HCT116 (cell line): ENCODE measurements around the gene ACRBP. TPM values are rescaled to one million over a fixed set of nuclear protein-coding genes. Genes with fewer than 3 reads are reported as not detected.

ENCODE experiments used
- ATAC-seq: fragments of 200-7000 bp; cut with Tn5 transposase; 2 replicates; pipeline ENCODE4 v1.9.1; 2020; ENCODE audit warnings: mild to moderate bottlenecking, moderate library complexity
- BruUV-seq: library from RNA; stranded (reverse); fragments of 400-500 nt; replicated peaks from 2 replicates; lab custom pipeline; 2021; lab: Mats Ljungman, UMichigan
- CTCF ChIA-PET: fragments of 300-600 bp; sonication (Branson Sonifier 250); formaldehyde crosslinking; loops from one replicate; lab custom pipeline; 2021; ENCODE audit warnings: antibody characterized with exemption; lab: Charles Lee
- POLR2A ChIA-PET: fragments of 300-600, 350-600 bp; sonication (Branson Sonifier 250); formaldehyde crosslinking; loops from one replicate; lab custom pipeline; 2021; ENCODE audit warnings: antibody characterized with exemption; lab: Charles Lee
- RAD21 ChIA-PET, 2 experiments: fragments of 300-600 bp; sonication (Branson Sonifier 250); formaldehyde crosslinking; loops; one replicate each; lab custom pipeline; 2023; ENCODE audit warnings: low total read pairs in 2 of 2; ENCODE audit not compliant: uncharacterized antibody in 2 of 2, unreplicated experiment in 2 of 2, low non-redundant PET in 1 of 2; lab: Charles Lee
- DNase-seq: peaks from one replicate; pipeline ENCODE4 v3.0.0-alpha.2; 2010; ENCODE audit warnings: low read depth, low spot score
- H2AFZ ChIP-seq: fragments of 200-600 bp; shearing (Covaris generic), sonication (generic); 2 replicates; pipeline ENCODE4 v1.6.1; 2017; ENCODE audit warnings: low read depth, mixed run types, mixed read lengths, antibody characterized with exemption, low read length; ENCODE audit not compliant: poor library complexity, severe bottlenecking
- H3K27ac ChIP-seq: 2 replicates; pipeline ENCODE4 v1.5.1; 2012; ENCODE audit warnings: low read depth, low read length
- H3K27me3 ChIP-seq: fragments of 200-600 bp; sonication (generic); 2 replicates; pipeline ENCODE4 v1.6.1; 2016; ENCODE audit warnings: mixed run types, low read length, mixed read lengths; ENCODE audit not compliant: insufficient read depth
- H3K36me3 ChIP-seq, 2 experiments: fragments of 200-500 bp in 1 of 2; fragments of 200-600 bp in 1 of 2; sonication (Bioruptor generic) in 1 of 2; sonication (generic) in 1 of 2; 2 replicates each; pipeline versions ENCODE4 v1.5.1 to v1.6.1; 2014 to 2016; ENCODE audit warnings: low read length in 2 of 2, inconsistent platforms in 1 of 2, mixed read lengths in 1 of 2, mixed run types in 1 of 2; ENCODE audit not compliant: insufficient read depth in 2 of 2, control insufficient read depth in 1 of 2
- H3K4me1 ChIP-seq, 2 experiments: fragments of 200-600 bp in 1 of 2; sonication (generic) in 1 of 2; 2 replicates each; pipeline versions ENCODE4 v1.5.1 to v1.6.1; 2012 to 2017; ENCODE audit warnings: low read length in 2 of 2, inconsistent platforms in 1 of 2, mild to moderate bottlenecking in 1 of 2, mixed read lengths in 1 of 2, mixed run types in 1 of 2, moderate library complexity in 1 of 2; ENCODE audit not compliant: insufficient read depth in 2 of 2, control insufficient read depth in 1 of 2
- H3K4me2 ChIP-seq: fragments of 200-600 bp; sonication (generic); 2 replicates; pipeline ENCODE4 v1.6.1; 2017; ENCODE audit warnings: mixed run types, low read length, mixed read lengths
- H3K4me3 ChIP-seq, 2 experiments: fragments of 200-600 bp in 1 of 2; sonication (generic) in 1 of 2; replicated peaks in 1 of 2; 2 replicates each; pipeline ENCODE4 v1.5.1; 2011 to 2016; ENCODE audit warnings: low read length in 2 of 2, control low read depth in 1 of 2, low read depth in 1 of 2, mild to moderate bottlenecking in 1 of 2, mixed read lengths in 1 of 2, mixed run types in 1 of 2
- H3K79me2 ChIP-seq: fragments of 200-600 bp; sonication (generic); 2 replicates; pipeline ENCODE4 v1.6.1; 2017; ENCODE audit warnings: mild to moderate bottlenecking, mixed run types, low read length, moderate library complexity, mixed read lengths; ENCODE audit not compliant: insufficient read depth
- H3K9ac ChIP-seq: fragments of 200-600 bp; sonication (generic); 2 replicates; pipeline ENCODE4 v1.6.1; 2016; ENCODE audit warnings: low read length, mixed read lengths
- H3K9me2 ChIP-seq: fragments of 200-600 bp; sonication (generic), shearing (Covaris generic); 2 replicates; pipeline ENCODE4 v1.6.1; 2017; ENCODE audit warnings: mixed run types, mild to moderate bottlenecking, moderate library complexity; ENCODE audit not compliant: insufficient read depth
- H3K9me3 ChIP-seq, 2 experiments: fragments of 200-500 bp in 1 of 2; fragments of 200-600 bp in 1 of 2; sonication (Bioruptor generic) in 1 of 2; sonication (generic) in 1 of 2; 2 replicates each; pipeline ENCODE4 v1.6.1; 2014 to 2017; ENCODE audit warnings: low read length in 2 of 2, mixed read lengths in 2 of 2, inconsistent platforms in 1 of 2, low read depth in 1 of 2, mild to moderate bottlenecking in 1 of 2, mixed run types in 1 of 2, moderate library complexity in 1 of 2; ENCODE audit not compliant: control insufficient read depth in 1 of 2, insufficient read depth in 1 of 2
- H4K20me1 ChIP-seq: fragments of 200-600 bp; sonication (generic), shearing (Covaris generic); 2 replicates; pipeline ENCODE4 v1.6.1; 2017; ENCODE audit warnings: mixed run types, mild to moderate bottlenecking, moderate library complexity; ENCODE audit not compliant: insufficient read depth
- CEBPB ChIP-seq: IDR thresholded peaks from 2 replicates; pipeline ENCODE4 v1.6.1; 2012; ENCODE audit warnings: low read depth
- ELF1 ChIP-seq: IDR thresholded peaks from 2 replicates; pipeline ENCODE4 v1.6.1; 2012; ENCODE audit warnings: low read depth, borderline replicate concordance
- EZH2phosphoT487 ChIP-seq: fragments of 200-600 bp; IDR thresholded peaks from 2 replicates; pipeline ENCODE4 v1.6.1; 2018; ENCODE audit warnings: antibody characterized with exemption, borderline replicate concordance
- JUND ChIP-seq: IDR thresholded peaks from 2 replicates; pipeline ENCODE4 v1.6.1; 2012
- MAX ChIP-seq: IDR thresholded peaks from 2 replicates; pipeline ENCODE4 v1.6.1; 2012
- POLR2A ChIP-seq: IDR thresholded peaks from 2 replicates; pipeline ENCODE4 v1.7.0; 2011; ENCODE audit warnings: borderline replicate concordance; ENCODE audit not compliant: insufficient read depth, insufficient read length; ENCODE audit errors: extremely low read depth
- SIN3A ChIP-seq: IDR thresholded peaks from 2 replicates; pipeline ENCODE4 v1.6.1; 2012; ENCODE audit warnings: low read depth
- SP1 ChIP-seq: IDR thresholded peaks from 2 replicates; pipeline ENCODE4 v1.6.1; 2012; ENCODE audit warnings: low read depth
- TCF7L2 ChIP-seq: IDR thresholded peaks from 2 replicates; pipeline ENCODE4 v1.7.0; 2011; ENCODE audit warnings: borderline replicate concordance, inconsistent platforms; ENCODE audit not compliant: insufficient read depth, insufficient read length; ENCODE audit errors: extremely low read depth
- YY1 ChIP-seq: IDR thresholded peaks from 2 replicates; pipeline ENCODE4 v1.6.1; 2011; ENCODE audit warnings: low read length, low read depth, moderate library complexity, mild to moderate bottlenecking; ENCODE audit not compliant: insufficient replicate concordance; ENCODE audit errors: extremely low read depth
- ZBTB33 ChIP-seq: IDR thresholded peaks from 2 replicates; pipeline ENCODE4 v1.6.1; 2011; ENCODE audit warnings: mild to moderate bottlenecking, low read length, moderate library complexity; ENCODE audit not compliant: insufficient replicate concordance; ENCODE audit errors: extremely low read depth
- intact Hi-C: fragments of 100-400 bp; cut with micrococcal nuclease; formaldehyde crosslinking; loops from 2 replicates; pipeline ENCODE4 v1.10.0; 2022
- total RNA-seq: library from RNA; stranded (reverse); gene quantifications from one replicate; pipeline ENCODE4 v1.2.1, GENCODE V29; 2021; ENCODE audit not compliant: unreplicated experiment
- TF ChIP-seq, protein P1 (sequence below), 3 experiments: fragments of 200-600 bp in 1 of 3; sonication (generic) in 1 of 3; IDR thresholded peaks in 2 of 3; conservative IDR thresholded peaks in 1 of 3; 2 replicates each; pipeline ENCODE4 v1.5.1; 2012 to 2017; ENCODE audit warnings: low read depth in 2 of 3, low read length in 2 of 3, antibody characterized with exemption in 1 of 3, borderline replicate concordance in 1 of 3, control low read depth in 1 of 3, mild to moderate bottlenecking in 1 of 3, mixed read lengths in 1 of 3, mixed run types in 1 of 3, moderate library complexity in 1 of 3; ENCODE audit not compliant: insufficient read depth in 1 of 3

Gene ACRBP
- total RNA-seq, 1 experiment from 2014 or later: 1.0 TPM

DNA sequence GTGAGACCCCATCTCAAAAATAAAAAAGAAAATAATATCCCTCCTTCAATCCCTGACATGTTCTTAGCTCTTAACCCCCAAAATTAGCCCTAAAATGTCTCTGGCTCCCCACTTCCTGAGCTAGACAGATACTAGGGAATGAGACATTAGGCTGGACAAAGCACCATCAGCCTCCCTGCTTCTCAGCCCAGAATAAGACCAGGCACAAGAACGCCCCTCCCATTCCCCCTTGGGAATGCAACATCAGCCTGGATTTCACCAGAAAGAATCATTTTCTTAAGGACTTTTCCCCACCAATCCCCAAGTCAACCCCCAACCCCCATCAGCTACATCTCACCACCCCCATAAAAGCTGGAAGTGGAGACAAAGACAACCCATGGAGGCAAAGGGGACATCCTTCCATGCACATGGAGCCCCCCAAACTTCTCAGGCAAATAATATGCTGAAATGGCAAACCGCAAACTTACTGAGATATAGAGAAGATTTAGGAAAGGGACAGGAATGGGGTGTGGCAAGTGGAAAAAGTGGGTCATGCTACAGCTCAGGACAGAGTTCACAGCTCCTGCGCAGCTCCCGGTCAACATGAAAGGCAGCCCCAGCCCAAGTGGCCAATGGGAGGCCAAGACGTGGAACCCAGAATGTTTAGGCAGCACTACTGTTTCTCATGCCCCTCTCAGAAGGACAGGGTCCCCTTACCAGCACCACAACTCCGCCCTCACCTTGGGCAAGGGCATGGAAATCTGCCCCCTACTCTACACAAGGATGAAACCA lies 42.8 kb downstream of the ACRBP start:
- H2AFZ ChIP-seq: no peak overlapping the region
- peak overlapping the region; percentile 83 for H3K9ac ChIP-seq
- peak overlapping the region; percentile 96 for H3K4me2 ChIP-seq
- ATAC-seq (no peak), DNase-seq (no peak)
- H3K27me3 ChIP-seq: no peaks in the 10 kb centered on the region
- no peaks in the 10 kb centered on the region; the same call in 1 of the 2 replicates for H4K20me1 ChIP-seq
- H3K79me2 ChIP-seq: peaks cover 72% of the 10 kb centered on the region
- H3K9me2 ChIP-seq: no peaks in the 10 kb centered on the region
- intact Hi-C loops: loop anchor here (5.0 kb wide), 2 partner anchors 37 to 248 kb away; partner anchors contain the start of genes CDCA3, NOP2 and USP5
- ChIA-PET POLR2A (interaction anchor here (1.7 kb wide), 1 partner anchor 9 kb away, joined by 6 read pairs; no protein-coding TSS in a partner anchor), RAD21 (no interaction called here), CTCF (no interaction called here)
- H3K4me3 ChIP-seq: peak overlapping the region in 1 of 2 experiments; percentile 87; a peak in 1 of 4 replicates
- H3K27ac ChIP-seq: 0 out of 2 replicates have a peak overlapping the region, but pooled peaks have one; percentile 24
- H3K4me1 ChIP-seq: peaks cover 26 to 41% of the 10 kb centered on the region in 2 experiments
- H3K9me3 ChIP-seq: no peaks in the 10 kb centered on the region
- no TSS peak for BruUV-seq
- H3K36me3 ChIP-seq: peaks cover 40 to 55% of the 10 kb centered on the region in 2 experiments
- TF ChIP-seq POLR2A (no peak), JUND (no peak), TCF7L2 (no peak), EZH2phosphoT487 (no peak), ELF1 (no peak), SP1 (no peak), CEBPB (no peak), MAX (no peak), YY1 (no peak), ZBTB33 (no peak), SIN3A (no peak)
- TF ChIP-seq, protein P1, sequence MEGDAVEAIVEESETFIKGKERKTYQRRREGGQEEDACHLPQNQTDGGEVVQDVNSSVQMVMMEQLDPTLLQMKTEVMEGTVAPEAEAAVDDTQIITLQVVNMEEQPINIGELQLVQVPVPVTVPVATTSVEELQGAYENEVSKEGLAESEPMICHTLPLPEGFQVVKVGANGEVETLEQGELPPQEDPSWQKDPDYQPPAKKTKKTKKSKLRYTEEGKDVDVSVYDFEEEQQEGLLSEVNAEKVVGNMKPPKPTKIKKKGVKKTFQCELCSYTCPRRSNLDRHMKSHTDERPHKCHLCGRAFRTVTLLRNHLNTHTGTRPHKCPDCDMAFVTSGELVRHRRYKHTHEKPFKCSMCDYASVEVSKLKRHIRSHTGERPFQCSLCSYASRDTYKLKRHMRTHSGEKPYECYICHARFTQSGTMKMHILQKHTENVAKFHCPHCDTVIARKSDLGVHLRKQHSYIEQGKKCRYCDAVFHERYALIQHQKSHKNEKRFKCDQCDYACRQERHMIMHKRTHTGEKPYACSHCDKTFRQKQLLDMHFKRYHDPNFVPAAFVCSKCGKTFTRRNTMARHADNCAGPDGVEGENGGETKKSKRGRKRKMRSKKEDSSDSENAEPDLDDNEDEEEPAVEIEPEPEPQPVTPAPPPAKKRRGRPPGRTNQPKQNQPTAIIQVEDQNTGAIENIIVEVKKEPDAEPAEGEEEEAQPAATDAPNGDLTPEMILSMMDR (IDR thresholded peaks at IDR 0.05 in 2 of 3, conservative IDR thresholded peaks at IDR 0.05 in 1 of 3; ENCODE audit: borderline replicate concordance in 1 of 3, insufficient read depth in 1 of 3, low read depth in 2 of 3, low read length in 2 of 3): no peak
